Stimulated activated CD4-positive, alpha-beta T cell treated with anti-CD3 and anti-CD28 coated beads, Interleukin-1b, Interleukin-23, amount 100 ng/mL, for 24 hours (primary cell): Measurements from ENCODE around the gene SLC2A8.

Source experiments
- DNase-seq, 4 experiments: peaks; one replicate each; pipeline ENCODE4 v3.0.0-alpha.2; 2020; ENCODE audit warnings: low read depth in 4 of 4, low spot score in 1 of 4

SLC2A8 gene

GRCh38 chr9:127428348-127428747, 31.4 kb downstream of the SLC2A8 start:
- no peak for DNase-seq

- no peak for DNase-seq
Measured at GRCh38 chr9:127430415-127430814, 33.4 kb downstream of the SLC2A8 start.

GRCh38 chr9:127437497-127438264, 40.7 kb downstream of the SLC2A8 start:
- no peak for DNase-seq

- no peak for DNase-seq
Measured at GRCh38 chr9:127438394-127438793, 41.4 kb downstream of the SLC2A8 start.

- no peak for DNase-seq
Measured at GRCh38 chr9:127444283-127444920, 47.4 kb downstream of the SLC2A8 start.

- no peak for DNase-seq
Measured at GRCh38 chr9:127444921-127445850, 48.2 kb downstream of the SLC2A8 start.

GRCh38 chr9:127445851-127446712, 49.1 kb downstream of the SLC2A8 start:
- DNase-seq, result no peak

GRCh38 chr9:127446713-127447415, 49.9 kb downstream of the SLC2A8 start:
- DNase-seq, result no peak

GRCh38 chr9:127447416-127448111, 50.6 kb downstream of the SLC2A8 start:
- no peak for DNase-seq

GRCh38 chr9:127448112-127448805, 51.3 kb downstream of the SLC2A8 start:
- no peak for DNase-seq

GRCh38 chr9:127449332-127449966, 52.5 kb downstream of the SLC2A8 start:
- no peak for DNase-seq

GRCh38 chr9:127450243-127450760, 53.3 kb downstream of the SLC2A8 start:
- no peak for DNase-seq

GRCh38 chr9:127450830-127451607, 54.0 kb downstream of the SLC2A8 start, which contains the start of the genes LRSAM1 and RPL12:
LRSAM1 (plus strand) TSS chr9:127451510; CDS start chr9:127454528, 3,018 bp downstream.
RPL12 (minus strand) TSS chr9:127451406; CDS start chr9:127451317, 89 bp downstream.
- DNase-seq, result peak; percentile 94 to 100 (median 98)

GRCh38 chr9:127451608-127451857, 54.6 kb downstream of the SLC2A8 start:
- DNase-seq, result no peak

- peak in 1 of 4 experiments; percentile 23 for DNase-seq
Measured at GRCh38 chr9:127451858-127452656, 55.1 kb downstream of the SLC2A8 start.

GRCh38 chr9:127452691-127453090, 55.7 kb downstream of the SLC2A8 start:
- DNase-seq, result no peak
